GM18873 (cell line): Measurements from ENCODE around the gene RDH5.

Experiments used
- ATAC-seq: cut with Tn5 transposase; IDR thresholded peaks from one replicate; pipeline ENCODE4 v1.9.1; 2021; ENCODE audit warnings: mild to moderate bottlenecking, moderate library complexity, moderate number of reproducible peaks; ENCODE audit not compliant: unreplicated experiment, low FRiP score

Gene RDH5

DNA sequence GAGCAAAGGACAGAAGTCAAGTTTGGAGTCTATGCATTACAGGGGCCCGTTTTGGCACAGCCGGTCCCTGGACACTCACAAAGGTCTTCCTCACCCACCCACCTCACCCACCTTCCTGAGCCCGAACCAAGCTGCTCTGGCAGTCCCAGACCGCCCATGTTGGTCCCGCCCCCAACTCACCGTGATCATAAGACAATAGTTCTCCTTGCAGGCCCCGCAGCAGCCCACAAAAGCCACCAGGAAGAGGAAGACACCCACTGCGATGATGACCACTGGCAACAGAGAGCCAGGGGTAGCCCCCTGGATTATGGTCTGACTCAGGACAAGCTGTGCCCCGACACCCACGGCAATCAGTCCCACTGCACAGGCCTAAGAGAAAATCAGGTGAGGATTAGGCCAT lies 6.8 kb downstream of the RDH5 start:
- ATAC-seq, result no peak

DNA sequence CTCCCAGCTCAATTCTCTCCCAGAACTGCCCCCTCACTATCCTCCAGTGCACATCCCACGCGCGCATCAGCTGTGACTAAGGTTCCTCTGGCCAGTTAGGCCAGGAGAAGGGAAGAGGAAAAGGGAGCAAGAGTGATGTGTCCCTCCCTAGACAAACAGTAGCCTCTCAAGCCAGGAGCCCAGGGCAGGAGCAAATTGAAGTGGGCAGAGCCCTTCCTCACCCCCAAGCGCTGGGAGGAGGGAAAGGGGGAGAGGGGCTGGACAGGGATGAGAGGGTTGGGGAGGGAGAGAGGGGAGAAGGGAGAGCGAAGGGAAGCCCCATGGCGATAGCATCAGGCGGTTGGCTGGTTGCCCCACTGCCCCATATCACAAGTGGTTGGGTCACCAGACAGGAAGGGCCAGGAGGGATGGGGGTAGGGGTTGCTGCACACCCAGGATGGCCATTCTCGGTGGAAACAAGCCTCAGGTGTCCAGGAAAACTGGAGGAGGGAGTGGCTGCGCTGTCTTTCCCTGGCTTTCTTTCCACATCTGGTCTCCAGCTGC lies 7.5 kb downstream of the RDH5 start:
- ATAC-seq, result no peak

DNA sequence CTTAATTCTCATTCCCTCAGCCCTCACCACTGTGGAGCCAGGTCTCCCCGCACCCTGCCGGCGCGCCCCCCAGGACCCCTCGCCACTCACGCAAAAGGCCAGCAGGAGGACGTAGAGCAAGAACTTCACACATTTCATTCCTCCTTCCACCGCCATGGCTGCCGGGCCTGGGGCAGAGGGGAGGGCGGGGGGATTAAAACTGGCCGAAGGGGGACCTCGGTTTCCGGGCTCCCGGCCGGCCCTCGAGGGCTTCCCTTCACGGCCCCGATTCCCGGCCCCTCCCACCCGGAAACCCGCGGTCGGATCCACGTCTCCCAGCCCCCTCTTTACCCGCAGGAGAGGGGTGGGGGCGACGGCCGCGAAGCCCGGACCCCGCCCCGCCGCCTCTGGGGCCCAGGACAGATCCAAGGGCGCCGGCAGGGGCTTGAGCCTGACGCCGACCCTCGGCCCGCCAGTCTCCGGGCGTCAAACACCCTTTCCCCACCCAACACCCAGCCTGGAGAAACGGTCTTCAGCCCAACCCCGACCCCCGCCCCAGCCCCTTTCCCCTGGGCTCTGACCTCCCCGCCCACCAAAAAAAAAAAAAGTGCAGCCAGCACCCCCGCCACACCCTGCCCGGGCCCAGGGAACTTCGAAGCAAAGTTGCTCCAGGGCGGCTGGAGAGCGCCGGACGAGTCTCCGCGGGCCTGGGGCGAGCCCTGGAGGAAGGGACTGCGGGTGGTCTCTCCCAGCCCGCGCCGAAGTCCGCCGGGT lies 8.2 kb downstream of the RDH5 start:
- peak; percentile 4 for ATAC-seq

DNA sequence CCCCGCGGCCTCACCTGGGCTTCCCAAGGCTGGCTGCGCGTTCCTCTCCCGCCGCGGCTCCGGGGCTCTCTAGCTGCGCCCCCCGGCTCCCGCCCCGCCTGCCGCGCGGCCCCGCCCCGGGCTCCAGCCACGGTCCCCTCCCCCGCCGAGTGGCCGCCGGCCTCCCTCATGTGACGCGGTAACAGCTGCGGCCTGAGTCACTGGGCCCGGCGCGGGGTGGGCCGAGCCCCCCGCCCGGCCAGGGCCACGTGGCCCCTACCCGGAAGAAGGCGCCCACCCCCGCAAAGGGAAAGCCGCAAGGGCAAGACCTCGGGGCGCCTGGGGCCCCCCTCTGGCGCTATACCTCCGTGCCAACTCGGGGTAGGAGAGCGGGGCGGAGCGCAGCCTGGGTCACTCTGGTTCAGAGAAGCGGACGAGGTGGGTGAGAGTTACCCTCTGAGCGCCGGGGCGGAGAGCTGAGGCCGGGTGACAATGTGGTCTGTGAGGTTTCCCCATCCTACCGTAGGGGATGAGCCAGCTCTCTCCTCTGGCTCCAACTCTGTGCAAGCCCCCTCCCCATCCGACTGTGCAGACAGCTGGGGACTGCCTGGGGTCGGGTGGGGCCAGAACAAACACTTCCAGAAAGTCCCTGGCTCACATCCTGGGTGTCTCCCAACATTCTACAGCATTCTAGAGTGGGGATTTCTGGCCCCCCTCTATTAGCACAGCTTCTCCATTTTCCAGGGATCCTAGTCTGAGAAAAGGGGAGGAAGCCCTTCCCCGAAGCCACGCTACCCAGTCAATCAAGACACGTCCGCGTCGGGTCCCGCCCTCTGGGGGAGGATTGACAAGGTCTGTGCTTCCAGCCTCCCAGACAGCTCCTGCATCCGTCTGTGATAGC lies 9.0 kb downstream of the RDH5 start, which contains the start of gene CD63:
TSS of gene CD63 (minus strand) at position 71 of the 880 bp plus-strand sequence. CDS start 668 bp downstream, outside the sequence.
- ATAC-seq, result peak; percentile 43

DNA sequence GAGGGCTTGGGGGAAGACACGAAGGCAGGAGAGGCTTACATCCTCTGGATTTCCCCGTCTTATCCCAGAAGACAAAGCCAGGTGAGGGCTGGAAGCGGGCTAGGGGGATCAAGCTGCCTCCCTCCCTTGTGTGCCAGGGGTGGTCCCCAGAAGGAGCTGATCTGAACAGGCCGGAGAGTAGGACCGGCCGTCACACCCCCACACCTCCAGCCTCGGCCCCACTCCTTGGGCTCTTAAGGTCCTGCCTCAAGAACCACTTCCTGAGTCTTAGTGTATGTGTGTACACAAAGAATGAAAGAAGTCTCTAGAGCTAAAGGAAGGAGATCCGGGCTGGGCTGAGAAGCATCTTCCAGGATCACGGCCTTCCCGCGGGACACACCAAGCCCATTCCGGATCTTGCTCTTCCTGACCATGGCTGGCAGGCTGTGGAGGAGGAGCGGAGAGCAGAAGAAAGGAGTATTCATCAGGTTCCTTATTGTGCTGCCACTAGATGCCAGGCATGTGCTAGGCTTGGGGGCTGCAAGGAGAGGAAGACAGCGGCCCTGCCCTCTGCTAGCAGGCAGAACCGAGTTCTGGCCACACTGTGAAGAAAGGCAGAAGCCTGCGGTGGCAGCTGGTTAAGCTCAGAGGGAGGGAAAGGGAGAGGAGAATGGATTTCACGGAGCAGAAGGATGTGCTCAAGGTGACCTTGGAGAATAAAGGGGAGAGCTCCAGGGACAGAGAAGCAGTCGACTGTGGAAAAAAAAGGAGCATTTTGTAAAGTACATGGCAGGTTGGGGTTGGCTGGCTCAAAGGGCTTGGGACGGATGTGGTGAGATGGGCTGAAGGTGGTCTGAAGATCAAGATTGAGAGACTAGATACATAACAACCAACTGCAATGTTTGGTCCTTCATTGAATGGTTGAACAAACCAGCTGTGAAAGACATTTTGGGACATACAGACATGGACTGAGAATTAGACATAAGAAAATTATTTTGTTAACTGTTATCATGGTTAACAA lies 9.9 kb downstream of the RDH5 start:
- ATAC-seq, result peak; percentile 36

DNA sequence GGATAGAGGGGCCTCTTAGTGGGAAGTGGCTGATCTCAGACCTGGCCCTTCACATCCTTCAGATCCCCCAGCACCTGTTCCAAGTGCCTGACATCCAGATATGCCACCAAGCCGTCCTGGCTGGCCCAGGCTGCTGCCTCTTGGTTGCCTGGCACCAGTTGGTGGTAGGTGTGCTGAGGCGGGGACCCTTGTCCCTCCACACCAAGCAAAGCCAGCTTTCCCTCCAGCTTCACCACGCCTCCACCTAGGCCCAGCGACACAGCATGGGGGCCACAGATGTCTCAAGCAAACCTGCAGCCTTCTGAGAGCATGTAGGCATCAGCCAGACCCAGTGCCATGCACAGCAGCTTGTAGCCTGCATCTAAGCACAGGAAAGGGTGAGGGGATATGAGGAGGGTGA lies 12.1 kb downstream of the RDH5 start:
- no peak for ATAC-seq

DNA sequence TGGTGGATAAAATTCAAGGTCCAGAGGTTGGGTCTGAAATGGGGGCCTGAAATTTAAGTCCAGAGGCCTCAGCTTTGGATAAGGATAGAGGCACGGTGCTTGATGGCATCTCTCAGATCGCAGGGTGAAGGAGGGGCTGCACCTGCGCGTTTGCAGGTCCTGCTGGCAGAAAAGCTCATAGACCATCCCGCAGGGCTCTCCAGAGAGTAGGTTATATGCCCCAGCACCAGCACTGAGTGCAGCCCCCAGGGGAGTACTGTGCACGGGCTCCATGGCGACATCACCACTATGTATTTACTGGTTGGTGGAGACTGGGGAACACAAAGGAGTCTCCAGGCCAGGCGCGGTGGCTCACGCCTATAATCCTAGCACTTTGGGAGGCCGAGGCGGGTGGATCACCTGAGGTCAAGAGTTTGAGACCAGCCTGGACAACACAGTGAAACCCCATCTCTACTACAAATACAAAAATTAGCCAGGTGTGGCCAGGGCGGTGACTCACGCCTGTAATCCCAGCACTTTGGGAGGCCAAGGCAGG lies 12.9 kb downstream of the RDH5 start:
- no peak for ATAC-seq

DNA sequence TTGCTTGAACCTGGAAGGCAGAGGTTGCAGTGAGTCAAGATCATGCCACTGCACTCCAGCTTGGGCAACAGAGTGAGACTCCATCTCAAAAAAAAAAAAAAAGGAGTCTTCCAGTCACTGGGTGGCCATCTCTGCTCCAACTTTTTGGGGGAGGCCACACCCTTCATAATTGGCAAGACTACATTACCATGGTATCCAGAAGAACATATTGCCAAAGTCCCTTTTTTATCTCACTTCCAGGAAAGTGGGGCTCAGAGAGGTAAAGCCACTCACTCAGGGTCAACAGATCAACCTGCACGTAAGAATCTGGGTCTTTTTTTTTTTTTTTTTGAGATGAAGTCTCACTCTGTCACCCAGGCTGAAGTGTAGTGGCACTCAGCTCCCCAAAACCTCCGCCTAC lies 13.7 kb downstream of the RDH5 start:
- ATAC-seq, result no peak

DNA sequence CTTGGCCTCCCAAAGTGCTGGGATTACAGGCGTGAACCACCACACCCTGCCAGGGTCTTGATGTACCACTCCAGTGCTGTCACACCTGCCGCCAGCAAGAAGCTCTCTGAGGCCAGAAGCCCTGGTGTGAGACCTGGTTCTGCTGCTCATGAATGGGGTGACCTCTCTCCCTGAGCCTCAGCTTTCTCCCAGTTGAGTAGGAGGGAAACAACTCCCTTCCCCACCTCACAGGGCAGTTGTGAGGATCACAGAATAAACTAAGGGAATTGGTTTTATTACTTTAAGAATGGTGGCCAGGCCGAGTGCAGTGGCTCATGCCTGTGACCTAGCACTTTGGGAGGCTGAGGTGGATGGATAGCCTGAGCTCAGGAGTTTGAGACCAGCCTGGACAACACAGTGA lies 14.4 kb downstream of the RDH5 start:
- ATAC-seq, result no peak

DNA sequence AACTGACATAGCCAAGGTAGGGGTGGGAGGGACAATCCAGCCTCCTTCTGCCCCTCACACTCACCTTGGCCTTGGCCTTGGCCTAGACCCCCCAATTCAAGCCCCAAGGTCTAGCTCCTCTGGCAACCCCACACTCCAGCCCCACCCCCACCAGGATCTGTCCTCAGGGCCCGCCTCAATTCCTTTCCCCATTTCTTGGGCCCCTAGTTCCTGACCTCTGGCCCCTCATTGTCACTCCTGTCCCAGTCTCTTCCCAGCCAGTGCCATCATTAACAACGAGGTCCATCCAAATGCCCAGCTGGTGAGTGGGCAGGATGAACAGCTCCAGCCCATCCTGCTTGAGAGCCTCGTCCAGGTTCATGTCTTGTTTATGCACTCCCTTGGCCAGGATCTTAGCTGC lies 15.9 kb downstream of the RDH5 start:
- ATAC-seq, result no peak

DNA sequence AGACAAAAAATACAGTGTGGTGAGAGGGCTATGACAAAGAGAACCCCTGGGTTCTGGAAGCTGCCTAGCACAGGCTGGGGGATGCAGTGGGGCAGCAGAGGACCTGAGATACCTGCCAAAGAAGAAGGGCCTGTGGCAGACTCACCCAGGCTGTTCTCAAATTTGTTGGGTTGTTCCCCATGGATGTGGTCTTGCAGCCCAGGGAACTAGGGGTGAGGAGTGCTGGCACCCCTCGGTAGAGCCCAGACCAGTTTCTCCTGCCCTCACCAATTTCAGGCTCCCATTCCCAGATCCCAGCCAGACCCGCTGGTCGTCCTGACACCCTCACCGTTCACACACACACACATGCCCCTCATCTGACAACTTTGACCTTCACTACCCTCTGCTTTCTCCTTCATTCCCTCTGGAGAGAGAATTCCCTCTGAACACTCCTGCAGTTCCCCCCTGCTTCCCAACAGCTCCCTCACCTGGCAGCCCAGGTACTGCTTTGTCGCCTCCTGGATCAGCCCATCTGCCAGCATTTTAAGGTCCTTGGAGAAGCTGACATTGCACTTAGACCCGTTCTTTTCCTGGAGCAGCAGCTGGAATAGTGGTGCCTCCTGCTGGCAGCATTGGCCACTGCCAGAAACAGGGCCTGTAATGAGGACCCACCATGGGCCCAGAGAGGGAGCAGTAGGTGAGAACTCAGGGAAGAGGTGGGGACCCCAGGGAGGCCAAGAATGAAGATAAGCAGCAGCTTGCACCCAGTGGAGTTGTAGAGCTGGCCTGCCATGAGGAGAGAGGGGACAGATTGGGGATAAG lies 16.8 kb downstream of the RDH5 start:
- no peak for ATAC-seq

DNA sequence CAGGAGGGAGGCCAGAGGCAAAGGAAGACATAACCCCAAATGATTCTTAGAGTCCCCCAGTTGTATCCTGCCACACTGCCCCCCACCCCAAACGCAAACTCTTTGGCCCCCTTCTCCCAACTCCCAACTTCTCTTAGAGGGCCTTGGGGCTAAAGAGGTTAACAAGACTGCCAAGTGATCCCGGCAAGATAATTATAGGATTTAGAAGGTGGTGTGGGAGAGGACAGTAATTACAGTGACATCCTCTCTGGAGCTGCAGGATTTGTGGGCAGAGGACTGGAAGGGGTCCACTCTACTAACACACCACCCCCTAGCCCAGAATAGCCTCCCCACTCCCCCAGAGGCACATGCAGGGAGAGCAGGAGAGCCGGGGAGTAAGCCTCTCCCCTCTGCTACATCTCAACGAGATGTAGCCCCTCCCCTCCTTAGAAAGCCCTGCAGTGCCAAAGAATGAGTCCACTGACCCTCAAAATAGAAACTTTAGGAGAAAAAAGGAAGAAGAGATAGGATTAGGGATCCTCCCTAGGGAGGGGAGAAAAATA lies 17.5 kb downstream of the RDH5 start:
- ATAC-seq, result peak; percentile 4

DNA sequence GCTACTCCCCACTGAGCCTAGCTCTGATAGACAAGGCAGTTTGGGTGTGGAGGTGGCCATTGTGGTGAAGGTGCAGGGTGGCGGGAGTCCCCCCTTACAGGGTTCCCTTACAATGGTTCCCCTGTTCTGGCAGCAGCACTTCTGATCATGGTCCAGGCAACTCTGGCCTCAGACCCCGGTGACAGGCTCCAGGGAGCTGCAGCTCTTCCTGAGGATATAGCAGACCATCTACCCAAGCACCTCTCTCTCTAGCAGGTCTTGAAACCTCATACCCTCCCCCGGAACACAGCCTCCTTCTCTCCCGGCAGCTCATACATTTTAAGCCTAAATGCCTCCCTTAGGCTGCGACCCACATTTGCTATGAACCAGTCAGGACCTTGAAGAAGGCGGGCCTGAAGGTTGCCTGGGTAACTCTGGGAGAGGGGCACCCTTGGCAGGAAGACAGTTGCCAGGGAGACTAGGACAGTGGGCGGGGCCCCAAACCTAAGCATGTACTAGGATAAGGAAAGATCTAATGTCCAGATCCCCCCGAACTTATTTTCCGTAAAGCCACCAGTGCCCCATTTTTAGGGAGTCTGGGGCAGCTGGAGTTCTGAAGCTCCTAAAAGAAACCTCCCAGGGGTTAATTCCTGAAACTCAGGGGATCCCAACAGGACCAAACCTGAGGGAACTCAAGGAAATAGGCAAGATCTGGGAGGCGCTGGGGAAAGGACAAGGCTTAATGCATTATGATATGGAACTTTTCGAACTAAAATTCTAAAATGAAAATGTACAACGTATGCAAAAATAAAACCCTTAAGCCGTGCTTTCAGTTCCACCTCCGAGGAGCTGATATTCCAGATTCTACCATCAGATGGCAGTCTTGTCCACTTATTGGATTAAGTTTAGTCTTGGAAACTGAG lies 18.2 kb downstream of the RDH5 start:
- peak; percentile 85 for ATAC-seq

DNA sequence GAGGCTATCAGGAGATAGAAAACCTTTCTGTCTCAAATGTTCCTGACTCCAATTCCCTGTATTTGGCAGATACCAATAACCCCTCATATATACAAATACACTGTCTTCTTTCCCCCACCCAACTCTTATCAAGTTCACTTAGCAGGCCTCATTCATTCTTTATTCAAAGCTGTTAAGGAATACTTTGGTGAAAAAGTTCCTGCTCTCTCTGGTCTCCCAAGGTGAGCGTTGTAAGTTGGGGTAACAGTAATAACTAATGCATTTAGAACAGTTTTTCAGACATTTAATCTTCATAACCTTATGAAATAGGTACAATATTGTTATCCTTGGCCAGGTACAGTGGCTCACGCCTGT lies 18.8 kb downstream of the RDH5 start:
- no peak for ATAC-seq

DNA sequence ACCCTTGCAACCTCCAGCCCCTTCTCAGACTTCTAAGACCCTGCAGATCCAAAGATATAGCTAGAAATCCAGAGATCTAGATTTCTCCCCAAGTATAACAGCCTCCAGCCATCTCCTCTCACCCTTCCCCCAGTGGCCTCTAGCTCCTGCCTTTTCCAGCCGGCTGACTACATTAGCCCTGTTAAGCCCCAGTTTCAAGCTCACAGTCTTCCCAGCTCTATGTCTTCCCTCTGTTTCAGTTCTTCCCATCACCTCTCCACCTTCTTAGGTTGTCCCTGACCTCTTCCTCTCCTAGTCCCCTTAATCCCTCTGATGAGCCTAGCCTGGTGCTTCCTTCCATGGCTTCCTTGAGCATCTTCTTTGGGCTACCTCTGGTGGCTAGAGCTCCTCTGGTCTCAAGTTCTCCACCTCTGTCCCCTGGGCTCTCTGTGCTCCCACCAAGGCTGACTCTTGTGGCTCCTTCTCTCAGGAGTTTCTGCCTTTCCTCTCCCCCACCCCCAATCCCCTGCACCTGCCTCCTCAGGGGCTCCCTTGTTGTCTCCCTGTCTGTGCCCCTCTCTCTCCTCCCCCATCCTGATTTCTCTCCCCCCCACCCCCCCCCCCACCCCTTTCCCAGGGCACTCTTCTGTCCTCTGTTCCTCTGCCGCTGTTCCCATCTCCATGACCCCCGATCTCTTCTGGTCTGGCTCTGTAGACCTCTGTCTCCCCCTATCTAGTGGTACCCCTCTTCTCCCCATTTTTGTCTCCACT lies 21.9 kb downstream of the RDH5 start:
- no peak for ATAC-seq

DNA sequence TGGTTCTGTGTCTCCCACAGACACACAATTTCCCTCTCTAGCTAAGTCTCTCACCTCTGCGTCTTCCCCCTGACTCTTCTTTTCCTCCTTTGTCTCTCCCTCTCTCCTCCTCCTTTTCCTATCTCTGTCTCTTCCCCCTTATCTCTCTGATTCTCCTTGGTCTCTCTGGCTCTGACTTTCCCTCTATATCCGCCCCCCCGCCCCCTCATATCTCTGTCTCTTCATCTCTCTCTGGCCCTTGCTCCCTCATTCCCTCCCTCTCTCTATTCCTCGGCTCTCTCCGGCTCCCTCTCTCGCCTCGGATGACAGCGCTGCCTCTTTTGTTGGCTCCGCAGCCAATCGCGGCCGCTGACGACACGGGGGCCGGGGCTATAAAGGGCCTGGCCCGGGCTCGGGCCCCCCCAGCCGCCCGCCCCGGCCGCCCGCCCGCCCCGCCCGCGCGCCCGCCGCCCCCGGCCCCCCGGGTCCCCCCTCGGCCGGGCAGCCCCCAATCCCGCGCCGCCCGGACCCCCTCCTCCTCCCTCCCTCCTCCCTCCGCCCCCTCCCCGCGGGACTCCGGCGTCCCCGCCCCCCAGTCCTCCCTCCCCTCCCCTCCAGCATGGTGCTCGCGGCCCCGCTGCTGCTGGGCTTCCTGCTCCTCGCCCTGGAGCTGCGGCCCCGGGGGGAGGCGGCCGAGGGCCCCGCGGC lies 22.7 kb downstream of the RDH5 start, which contains the start of gene GDF11:
TSS of gene GDF11 (plus strand) at position 404 of the 687 bp plus-strand sequence. CDS start at position 599, 195 bp downstream.
- no peak for ATAC-seq
